ENCODE measurements around the gene BDKRB1.

Gene BDKRB1

GRCh38 chr14:96284008-96284407 is 28.0 kb downstream of the BDKRB1 start:
- DNase-seq: no peak

DNA sequence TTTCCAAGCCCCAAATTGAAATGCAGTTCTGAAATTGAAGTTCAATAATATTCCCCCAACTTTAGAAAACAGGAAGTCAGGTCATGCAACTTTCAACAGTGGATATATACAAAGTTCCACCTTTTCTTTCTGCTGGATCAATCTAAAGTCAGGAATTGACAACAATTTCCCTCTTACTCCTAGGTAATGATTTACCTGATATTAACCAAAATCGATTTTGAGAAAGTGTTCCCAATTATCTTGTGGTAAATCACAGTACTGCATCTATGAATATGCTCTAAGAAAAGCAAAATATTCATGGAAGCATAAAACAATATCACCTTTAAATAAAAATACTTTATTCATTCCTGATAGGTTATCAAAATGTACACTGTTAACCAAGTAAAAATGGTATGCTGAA is 28.4 kb downstream of the BDKRB1 start:
- no peak for DNase-seq

GRCh38 chr14:96285667-96286066 is 29.7 kb downstream of the BDKRB1 start:
- DNase-seq: no peak

DNA sequence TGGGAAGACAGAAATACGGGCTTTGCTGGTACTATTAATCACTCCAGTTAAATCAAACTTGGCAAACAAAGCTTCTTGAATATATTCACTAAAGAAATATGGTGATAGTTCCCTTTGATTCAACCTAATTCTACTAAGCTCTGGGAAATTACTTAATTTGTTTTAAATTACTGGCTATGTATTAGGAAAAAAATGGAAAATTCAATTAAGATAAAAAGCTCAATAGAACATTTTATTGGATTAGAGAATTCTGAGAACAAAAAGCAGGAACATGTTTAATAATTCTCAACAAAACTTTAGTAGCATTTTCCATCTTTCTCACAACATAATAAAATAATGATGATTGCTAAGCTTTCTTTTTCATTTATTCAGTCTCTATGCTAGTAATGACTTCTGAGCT is 30.2 kb downstream of the BDKRB1 start:
- no peak for DNase-seq

DNA sequence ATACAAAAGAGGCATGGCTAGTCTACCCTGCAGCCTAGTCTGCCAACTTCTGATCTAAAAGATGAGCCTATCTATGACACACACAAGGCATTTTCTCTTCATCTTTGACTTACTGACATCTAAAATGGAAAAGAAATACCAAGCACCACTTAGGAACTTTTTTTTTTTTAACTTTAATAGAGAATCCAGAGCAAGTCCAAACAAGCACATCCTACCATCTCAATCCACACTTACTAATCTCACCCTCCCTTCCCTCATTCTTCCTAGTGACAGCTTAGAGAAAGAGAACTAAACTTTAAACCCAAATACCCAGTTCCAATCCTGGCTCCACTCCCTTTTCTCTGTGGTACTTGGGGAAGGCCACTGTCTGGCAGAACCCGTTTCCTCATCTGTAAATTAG is 31.8 kb downstream of the BDKRB1 start:
- no peak for DNase-seq

GRCh38 chr14:96294246-96294645 is 38.2 kb downstream of the BDKRB1 start:
- DNase-seq: no peak

DNA sequence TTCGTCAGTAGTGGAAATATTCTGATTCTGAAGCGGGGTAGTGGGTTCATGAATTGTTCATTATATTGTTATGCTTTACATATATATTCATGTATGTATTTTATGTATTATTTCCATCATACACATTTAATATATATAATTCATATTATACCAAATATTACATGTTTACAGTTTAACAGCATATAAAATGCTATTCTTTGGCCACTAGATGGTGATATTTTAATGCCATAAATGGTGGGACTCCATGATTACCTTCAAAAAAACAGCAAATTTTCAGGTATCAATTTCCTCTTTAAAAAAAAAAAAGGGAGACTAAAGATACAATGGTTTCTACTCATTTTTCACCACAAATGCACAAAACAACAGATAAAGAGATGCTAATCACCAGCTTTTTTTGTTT is 41.0 kb downstream of the BDKRB1 start:
- peak; percentile 41 to 53 for DNase-seq

DNA sequence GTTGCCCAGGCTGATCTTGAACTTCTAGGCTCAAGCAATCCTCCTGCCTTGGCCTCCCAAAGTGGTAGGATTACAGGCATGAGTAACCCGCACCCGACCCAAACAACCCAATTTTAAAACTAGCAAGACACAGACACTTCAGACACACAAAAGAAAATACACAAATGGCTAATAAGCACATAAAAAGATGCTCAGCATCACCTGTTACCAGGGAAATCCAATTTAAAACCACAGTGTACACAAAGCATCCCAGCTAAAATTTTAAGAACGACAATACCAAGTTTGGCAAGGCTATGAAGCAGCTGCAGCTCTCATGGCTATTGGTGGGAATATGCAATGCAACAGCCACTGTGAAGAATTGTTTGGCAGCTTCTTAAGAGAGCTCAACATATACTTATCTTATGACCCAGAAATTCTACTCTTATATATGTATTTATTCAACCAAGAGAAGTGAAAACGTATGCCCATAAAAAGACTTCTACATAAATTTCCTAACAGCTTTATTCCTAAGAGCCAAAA is 42.0 kb downstream of the BDKRB1 start:
- DNase-seq: no peak

DNA sequence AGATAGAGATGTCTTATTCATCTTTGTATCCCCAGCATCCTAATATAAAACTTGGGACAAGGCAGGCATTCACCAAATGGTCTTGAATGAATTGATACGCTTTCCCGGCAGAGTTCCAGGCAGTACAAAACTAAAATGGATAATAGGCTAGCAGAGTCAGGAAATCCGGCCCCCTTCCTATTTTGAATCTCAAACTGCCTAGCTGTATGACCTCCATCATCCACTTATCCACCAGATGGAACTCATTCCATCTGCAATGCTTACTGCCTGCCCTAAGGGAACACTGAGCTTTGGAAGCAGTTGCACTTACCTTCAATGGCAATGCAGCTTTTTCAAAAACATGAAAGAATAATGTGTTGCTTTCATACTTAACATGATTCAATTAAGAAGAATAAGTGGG is 43.4 kb downstream of the BDKRB1 start:
- DNase-seq: no peak

- DNase-seq: no peak
These were observed 48.0 kb downstream of the BDKRB1 start for GRCh38 chr14:96303981-96304380.

GRCh38 chr14:96304956-96305355 is 48.9 kb downstream of the BDKRB1 start:
- DNase-seq: no peak

- no peak for DNase-seq
These were observed 51.4 kb downstream of the BDKRB1 start for GRCh38 chr14:96307434-96307833.

- no peak for DNase-seq
These were observed 53.3 kb downstream of the BDKRB1 start for GRCh38 chr14:96309133-96309895.

DNA sequence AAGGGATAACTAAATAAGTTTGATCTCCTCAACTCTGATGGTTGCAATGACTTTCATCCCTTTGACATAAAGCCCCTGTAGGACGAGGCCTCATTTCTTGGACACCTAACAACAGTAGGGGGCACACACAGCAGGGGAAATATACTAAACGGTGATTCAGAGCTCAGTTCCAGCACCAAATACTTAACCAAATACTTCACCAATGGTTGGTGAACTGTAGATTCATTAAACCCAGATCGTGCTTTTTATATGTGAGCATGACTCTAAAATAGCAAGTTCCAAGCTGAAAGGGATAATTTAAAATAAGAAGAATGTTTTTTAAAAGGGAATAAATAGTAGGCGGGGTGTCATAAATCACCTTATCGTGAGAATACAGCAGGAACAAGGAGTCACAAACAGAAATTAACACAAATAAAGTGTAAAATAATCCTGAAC is 53.9 kb downstream of the BDKRB1 start:
- DNase-seq: no peak

DNA sequence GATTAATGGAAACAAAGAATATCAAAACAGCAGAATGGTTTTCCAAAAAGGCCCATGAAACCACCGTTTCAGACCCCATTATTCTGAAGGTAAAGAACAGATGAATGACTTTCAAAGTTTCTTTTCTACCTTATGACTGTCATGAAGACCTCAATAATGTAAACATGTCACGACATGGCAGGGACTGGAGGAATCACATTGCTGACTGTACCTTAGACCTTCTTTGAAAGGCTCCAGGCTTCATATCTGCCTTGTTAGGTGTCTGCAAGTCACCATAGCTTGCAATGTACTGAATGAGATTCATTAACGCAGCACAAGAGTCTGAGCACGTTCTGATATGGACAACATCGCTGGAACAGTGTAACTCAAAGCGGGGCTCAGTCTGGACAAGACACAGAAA is 54.9 kb downstream of the BDKRB1 start:
- DNase-seq: no peak

Measured in AML-193 (cell line).